Subcutaneous abdominal adipose tissue (tissue), 5 donors: ENCODE results near the gene WDR47.
A peak's percentile ranks its signal among the peaks of the same experiment; 100 is the strongest.

ENCODE experiments used
- H3K27ac ChIP-seq: one replicate; pipeline ENCODE4 v1.7.0; 2013; ENCODE audit warnings: low read depth, mild to moderate bottlenecking, inconsistent platforms, low read length, moderate library complexity
- H3K27me3 ChIP-seq, 5 donors: one replicate each; pipeline ENCODE4 v1.7.0; 2013; ENCODE audit warnings: low read length in 5 of 5, inconsistent platforms in 1 of 5; ENCODE audit not compliant: control insufficient read depth in 5 of 5, insufficient read depth in 4 of 5
- H3K36me3 ChIP-seq, 5 donors: one replicate each; pipeline ENCODE4 v1.7.0; 2013; ENCODE audit warnings: low read length in 5 of 5; ENCODE audit not compliant: control insufficient read depth in 5 of 5, insufficient read depth in 5 of 5
- H3K4me1 ChIP-seq, 5 donors: one replicate each; pipeline ENCODE4 v1.7.0; 2013; ENCODE audit warnings: low read length in 5 of 5, mild to moderate bottlenecking in 3 of 5, moderate library complexity in 1 of 5; ENCODE audit not compliant: control insufficient read depth in 5 of 5, insufficient read depth in 5 of 5
- H3K4me3 ChIP-seq, 5 donors: one replicate each; pipeline ENCODE4 v1.7.0; 2013; ENCODE audit warnings: low read length in 5 of 5, low read depth in 1 of 5
- H3K9ac ChIP-seq, 5 donors: one replicate each; pipeline ENCODE4 v1.7.0; 2013; ENCODE audit warnings: low read length in 5 of 5, mild to moderate bottlenecking in 4 of 5, moderate library complexity in 3 of 5
- H3K9me3 ChIP-seq, 5 donors: one replicate each; pipeline ENCODE4 v1.7.0; 2013; ENCODE audit warnings: low read length in 5 of 5; ENCODE audit not compliant: control insufficient read depth in 5 of 5
- donor health status: healthy.
- donor health status: healthy.
- donor health status: healthy.
- donor health status: healthy.
- donor health status: healthy.

Gene WDR47

GRCh38 chr1:109079240-109079622, 37.3 kb upstream of the WDR47 start:
- H3K4me1 ChIP-seq = peaks cover 0 to 27% (median 24%) of the 10 kb centered on the region in 5 donors
- H3K27ac ChIP-seq = peak overlapping the region; percentile 78
- no peaks in the 10 kb centered on the region for H3K9me3 ChIP-seq
- H3K9ac ChIP-seq = no peak overlapping the region
- no peaks in the 10 kb centered on the region for H3K27me3 ChIP-seq
- no peaks in the 10 kb centered on the region for H3K36me3 ChIP-seq
- H3K4me3 ChIP-seq = no peak overlapping the region

- Histone ChIP-seq H3K27me3 (no peaks in the 10 kb centered on the region), H3K4me3 (no peak overlapping the region), H3K9ac (no peak overlapping the region), H3K4me1 (peaks cover 0 to 27% (median 24%) of the 10 kb centered on the region in 5 donors), H3K36me3 (no peaks in the 10 kb centered on the region), H3K27ac (no peak overlapping the region), H3K9me3 (no peaks in the 10 kb centered on the region)
Measured at GRCh38 chr1:109078317-109078716, 36.4 kb upstream of the WDR47 start.

- Histone ChIP-seq H3K9me3 (no peaks in the 10 kb centered on the region), H3K36me3 (peaks cover 0 to 2% (median 2%) of the 10 kb centered on the region in 5 donors), H3K9ac (peak within 1 kb of the TSS; percentile 78 to 99 (median 94)), H3K27me3 (no peaks in the 10 kb centered on the region), H3K27ac (peak within 1 kb of the TSS; percentile 96), H3K4me1 (peaks cover 0 to 27% (median 24%) of the 10 kb centered on the region in 5 donors), H3K4me3 (peak within 1 kb of the TSS; percentile 76 to 99 (median 91))
Measured at GRCh38 chr1:109075531-109076490, 33.9 kb upstream of the WDR47 start, which contains the start of gene TAF13. TAF13 (minus strand) TSS chr1:109076003; CDS start chr1:109075947, 56 bp downstream.

GRCh38 chr1:109069294-109069693, 27.4 kb upstream of the WDR47 start:
- H3K4me1 ChIP-seq = peaks cover 0 to 6% (median 0%) of the 10 kb centered on the region in 5 donors
- H3K27me3 ChIP-seq = no peaks in the 10 kb centered on the region
- H3K9ac ChIP-seq = no peak overlapping the region
- no peaks in the 10 kb centered on the region for H3K9me3 ChIP-seq
- no peak overlapping the region for H3K27ac ChIP-seq
- H3K36me3 ChIP-seq = peaks cover 12 to 43% (median 24%) of the 10 kb centered on the region in 5 donors
- H3K4me3 ChIP-seq = no peak overlapping the region

GRCh38 chr1:109067883-109068282, 26.0 kb upstream of the WDR47 start:
- Histone ChIP-seq H3K4me1 (peaks cover 0 to 6% (median 0%) of the 10 kb centered on the region in 5 donors), H3K27ac (no peak overlapping the region), H3K36me3 (peaks cover 15 to 51% (median 29%) of the 10 kb centered on the region in 5 donors), H3K9me3 (no peaks in the 10 kb centered on the region), H3K9ac (no peak overlapping the region), H3K27me3 (no peaks in the 10 kb centered on the region), H3K4me3 (no peak overlapping the region)

GRCh38 chr1:109065137-109065536, 23.2 kb upstream of the WDR47 start:
- H3K9me3 ChIP-seq = no peaks in the 10 kb centered on the region
- H3K36me3 ChIP-seq = peaks cover 20 to 48% (median 27%) of the 10 kb centered on the region in 5 donors
- no peaks in the 10 kb centered on the region for H3K27me3 ChIP-seq
- H3K27ac ChIP-seq = no peak overlapping the region
- no peak overlapping the region for H3K9ac ChIP-seq
- H3K4me1 ChIP-seq = peaks cover 0 to 6% (median 0%) of the 10 kb centered on the region in 5 donors
- no peak overlapping the region for H3K4me3 ChIP-seq

GRCh38 chr1:109061183-109061582, 19.3 kb upstream of the WDR47 start:
- H3K9me3 ChIP-seq = no peaks in the 10 kb centered on the region
- H3K27ac ChIP-seq = no peak overlapping the region
- H3K27me3 ChIP-seq = no peaks in the 10 kb centered on the region
- no peak overlapping the region for H3K4me3 ChIP-seq
- no peaks in the 10 kb centered on the region for H3K4me1 ChIP-seq
- H3K9ac ChIP-seq = no peak overlapping the region
- H3K36me3 ChIP-seq = peaks cover 15 to 25% (median 20%) of the 10 kb centered on the region in 5 donors

GRCh38 chr1:109060707-109061106, 18.8 kb upstream of the WDR47 start:
- H3K9me3 ChIP-seq = no peaks in the 10 kb centered on the region
- H3K36me3 ChIP-seq = peaks cover 13 to 21% (median 17%) of the 10 kb centered on the region in 5 donors
- no peak overlapping the region for H3K4me3 ChIP-seq
- H3K27ac ChIP-seq = no peak overlapping the region
- H3K4me1 ChIP-seq = no peaks in the 10 kb centered on the region
- no peaks in the 10 kb centered on the region for H3K27me3 ChIP-seq
- H3K9ac ChIP-seq = no peak overlapping the region

- no peak overlapping the region for H3K27ac ChIP-seq
- no peaks in the 10 kb centered on the region for H3K9me3 ChIP-seq
- no peak overlapping the region for H3K9ac ChIP-seq
- peaks cover under 1 to 8% (median 6%) of the 10 kb centered on the region in 5 donors for H3K36me3 ChIP-seq
- no peaks in the 10 kb centered on the region for H3K4me1 ChIP-seq
- H3K27me3 ChIP-seq = no peaks in the 10 kb centered on the region
- H3K4me3 ChIP-seq = no peak overlapping the region
Measured at GRCh38 chr1:109059026-109059425, 17.1 kb upstream of the WDR47 start.

GRCh38 chr1:109056064-109056463, 14.2 kb upstream of the WDR47 start:
- Histone ChIP-seq H3K36me3 (no peaks in the 10 kb centered on the region), H3K4me3 (no peak overlapping the region), H3K4me1 (no peaks in the 10 kb centered on the region), H3K9ac (no peak overlapping the region), H3K27me3 (no peaks in the 10 kb centered on the region), H3K27ac (no peak overlapping the region), H3K9me3 (no peaks in the 10 kb centered on the region)
